ENCODE data around the gene SYNGR1.

GRCh38 chr22:39361496-39361895, 11.7 kb downstream of the SYNGR1 start:
- TF ChIP-seq, protein P1, sequence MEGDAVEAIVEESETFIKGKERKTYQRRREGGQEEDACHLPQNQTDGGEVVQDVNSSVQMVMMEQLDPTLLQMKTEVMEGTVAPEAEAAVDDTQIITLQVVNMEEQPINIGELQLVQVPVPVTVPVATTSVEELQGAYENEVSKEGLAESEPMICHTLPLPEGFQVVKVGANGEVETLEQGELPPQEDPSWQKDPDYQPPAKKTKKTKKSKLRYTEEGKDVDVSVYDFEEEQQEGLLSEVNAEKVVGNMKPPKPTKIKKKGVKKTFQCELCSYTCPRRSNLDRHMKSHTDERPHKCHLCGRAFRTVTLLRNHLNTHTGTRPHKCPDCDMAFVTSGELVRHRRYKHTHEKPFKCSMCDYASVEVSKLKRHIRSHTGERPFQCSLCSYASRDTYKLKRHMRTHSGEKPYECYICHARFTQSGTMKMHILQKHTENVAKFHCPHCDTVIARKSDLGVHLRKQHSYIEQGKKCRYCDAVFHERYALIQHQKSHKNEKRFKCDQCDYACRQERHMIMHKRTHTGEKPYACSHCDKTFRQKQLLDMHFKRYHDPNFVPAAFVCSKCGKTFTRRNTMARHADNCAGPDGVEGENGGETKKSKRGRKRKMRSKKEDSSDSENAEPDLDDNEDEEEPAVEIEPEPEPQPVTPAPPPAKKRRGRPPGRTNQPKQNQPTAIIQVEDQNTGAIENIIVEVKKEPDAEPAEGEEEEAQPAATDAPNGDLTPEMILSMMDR (conservative IDR thresholded peaks at IDR 0.05; ENCODE audit: low read depth in 2 of 2), result no peak; a peak in 1 of 4 replicates
- TF ChIP-seq POLR2AphosphoS5 (IDR thresholded peaks at IDR 0.05; ENCODE audit: low read depth), result no peak
- no peak for TF ChIP-seq EZH2phosphoT487 (IDR thresholded peaks at IDR 0.05; ENCODE audit: unreplicated experiment)
- TF ChIP-seq, protein P2, sequence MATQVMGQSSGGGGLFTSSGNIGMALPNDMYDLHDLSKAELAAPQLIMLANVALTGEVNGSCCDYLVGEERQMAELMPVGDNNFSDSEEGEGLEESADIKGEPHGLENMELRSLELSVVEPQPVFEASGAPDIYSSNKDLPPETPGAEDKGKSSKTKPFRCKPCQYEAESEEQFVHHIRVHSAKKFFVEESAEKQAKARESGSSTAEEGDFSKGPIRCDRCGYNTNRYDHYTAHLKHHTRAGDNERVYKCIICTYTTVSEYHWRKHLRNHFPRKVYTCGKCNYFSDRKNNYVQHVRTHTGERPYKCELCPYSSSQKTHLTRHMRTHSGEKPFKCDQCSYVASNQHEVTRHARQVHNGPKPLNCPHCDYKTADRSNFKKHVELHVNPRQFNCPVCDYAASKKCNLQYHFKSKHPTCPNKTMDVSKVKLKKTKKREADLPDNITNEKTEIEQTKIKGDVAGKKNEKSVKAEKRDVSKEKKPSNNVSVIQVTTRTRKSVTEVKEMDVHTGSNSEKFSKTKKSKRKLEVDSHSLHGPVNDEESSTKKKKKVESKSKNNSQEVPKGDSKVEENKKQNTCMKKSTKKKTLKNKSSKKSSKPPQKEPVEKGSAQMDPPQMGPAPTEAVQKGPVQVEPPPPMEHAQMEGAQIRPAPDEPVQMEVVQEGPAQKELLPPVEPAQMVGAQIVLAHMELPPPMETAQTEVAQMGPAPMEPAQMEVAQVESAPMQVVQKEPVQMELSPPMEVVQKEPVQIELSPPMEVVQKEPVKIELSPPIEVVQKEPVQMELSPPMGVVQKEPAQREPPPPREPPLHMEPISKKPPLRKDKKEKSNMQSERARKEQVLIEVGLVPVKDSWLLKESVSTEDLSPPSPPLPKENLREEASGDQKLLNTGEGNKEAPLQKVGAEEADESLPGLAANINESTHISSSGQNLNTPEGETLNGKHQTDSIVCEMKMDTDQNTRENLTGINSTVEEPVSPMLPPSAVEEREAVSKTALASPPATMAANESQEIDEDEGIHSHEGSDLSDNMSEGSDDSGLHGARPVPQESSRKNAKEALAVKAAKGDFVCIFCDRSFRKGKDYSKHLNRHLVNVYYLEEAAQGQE (IDR thresholded peaks at IDR 0.05; ENCODE audit: unreplicated experiment), result no peak
- no peak for TF ChIP-seq CREB1 (CRISPR knock-in tag; IDR thresholded peaks at IDR 0.05; ENCODE audit: low read depth)
